ENCODE measurements around the gene ZNF503. TPM values are rescaled to one million over a fixed set of nuclear protein-coding genes. Genes with fewer than 3 reads are reported as not detected.
"Not testable (repeated sequence)": the region's sequence is repeated elsewhere in the genome, so short reads cannot be mapped to it uniquely, and the experiment has no call there.

Gene ZNF503
- polyA plus RNA-seq, 6 donors from 2014 or later = not detected

DNA sequence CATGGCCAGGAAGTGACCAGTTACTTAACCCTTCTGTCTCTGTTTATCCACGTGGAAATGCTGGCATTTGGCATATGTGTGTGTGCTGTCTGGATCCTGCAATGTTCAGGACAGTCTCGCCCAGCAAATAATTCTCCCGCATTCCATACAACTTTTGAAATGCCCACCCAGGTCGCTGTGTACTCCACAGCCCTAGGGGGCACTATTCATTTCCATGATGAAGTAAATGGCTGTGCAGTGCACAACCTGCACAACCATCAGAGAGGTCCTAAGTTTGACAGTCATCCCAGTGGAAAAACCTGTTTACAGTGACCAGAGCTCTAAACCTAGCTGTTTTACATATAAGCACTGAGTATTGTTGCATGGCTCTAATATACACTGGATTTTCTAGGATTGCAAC is 38.1 kb downstream of the ZNF503 start:
- peaks cover 0 to 9% (median 2%) of the 10 kb centered on the region in 7 donors for H3K9me3 Mint-ChIP-seq
- no peak overlapping the region for H3K27ac Mint-ChIP-seq
- no peaks in the 10 kb centered on the region for H3K4me1 Mint-ChIP-seq
- H3K27me3 Mint-ChIP-seq = peaks cover 22 to 40% (median 36%) of the 10 kb centered on the region in 3 donors
- ATAC-seq (ENCODE audit: low read depth in 2 of 2) (no peak), DNase-seq (no peak)
- H3K4me3 Mint-ChIP-seq = peak overlapping the region in 1 of 8 donors; percentile 62
- H3K36me3 Mint-ChIP-seq = no peaks in the 10 kb centered on the region

DNA sequence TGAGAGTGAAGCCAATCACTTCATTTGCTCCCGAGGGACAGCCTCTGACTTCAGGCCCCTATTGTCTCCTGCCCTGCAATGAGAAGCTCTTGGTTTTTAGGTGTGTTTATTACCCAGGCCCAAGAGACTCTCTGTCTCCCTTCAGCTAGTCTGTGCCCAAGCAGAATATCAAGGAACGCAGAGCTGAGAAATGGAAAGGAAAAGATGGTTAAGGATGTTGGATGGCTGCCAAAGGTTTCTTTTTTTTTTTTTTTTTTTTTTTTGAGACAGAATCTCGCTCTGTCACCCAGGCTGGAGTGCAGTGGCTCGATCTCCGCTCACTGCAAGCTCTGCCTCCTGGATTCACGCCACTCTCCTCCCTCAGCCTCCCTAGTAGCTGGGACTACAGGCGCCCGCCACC is 41.7 kb downstream of the ZNF503 start:
- not testable (repeated sequence) for H3K36me3 Mint-ChIP-seq; H3K4me3 Mint-ChIP-seq; DNase-seq; H3K4me1 Mint-ChIP-seq; ATAC-seq (ENCODE audit: low read depth in 2 of 2)
- Mint-ChIP-seq H3K9me3 (peaks cover 0 to 12% (median 4%) of the 10 kb centered on the region in 7 donors), H3K27ac (peak overlapping the region in 1 of 6 donors; percentile 15), H3K27me3 (peaks cover 13 to 36% (median 34%) of the 10 kb centered on the region in 3 donors)

DNA sequence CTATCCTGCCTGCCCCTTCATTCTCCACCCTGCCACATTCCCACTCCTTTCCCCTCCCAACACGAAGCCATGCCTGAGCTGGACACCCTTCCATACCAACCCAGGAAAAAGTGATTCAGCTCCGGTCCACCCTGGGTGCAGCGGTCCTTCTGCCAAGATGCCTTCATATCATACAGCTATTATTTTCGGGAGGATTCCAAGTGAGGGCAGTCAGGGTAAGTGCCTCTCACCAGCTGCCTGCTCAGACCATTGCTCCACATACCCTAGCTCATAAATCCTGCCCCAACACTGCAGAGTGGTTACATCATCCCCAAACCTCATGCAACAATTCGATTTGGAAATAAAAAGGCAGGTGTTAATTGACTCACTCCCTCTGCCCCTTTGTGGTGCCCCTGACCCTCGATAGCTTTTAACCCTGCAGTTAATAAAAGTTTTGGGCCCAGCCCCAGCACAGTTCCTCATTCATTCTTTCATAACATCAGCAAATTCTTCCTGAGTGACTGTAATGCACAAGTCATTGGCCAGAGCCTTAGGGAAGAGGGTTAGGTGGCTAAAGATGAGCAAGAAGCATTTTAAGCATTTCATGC is 42.6 kb downstream of the ZNF503 start:
- Mint-ChIP-seq H3K27me3 (peaks cover 13 to 36% (median 31%) of the 10 kb centered on the region in 3 donors), H3K4me3 (no peak overlapping the region), H3K4me1 (no peaks in the 10 kb centered on the region), H3K27ac (no peak overlapping the region), H3K36me3 (no peaks in the 10 kb centered on the region), H3K9me3 (peaks cover 0 to 12% (median 4%) of the 10 kb centered on the region in 7 donors)
- ATAC-seq (ENCODE audit: low read depth in 2 of 2) (no peak), DNase-seq (no peak)

DNA sequence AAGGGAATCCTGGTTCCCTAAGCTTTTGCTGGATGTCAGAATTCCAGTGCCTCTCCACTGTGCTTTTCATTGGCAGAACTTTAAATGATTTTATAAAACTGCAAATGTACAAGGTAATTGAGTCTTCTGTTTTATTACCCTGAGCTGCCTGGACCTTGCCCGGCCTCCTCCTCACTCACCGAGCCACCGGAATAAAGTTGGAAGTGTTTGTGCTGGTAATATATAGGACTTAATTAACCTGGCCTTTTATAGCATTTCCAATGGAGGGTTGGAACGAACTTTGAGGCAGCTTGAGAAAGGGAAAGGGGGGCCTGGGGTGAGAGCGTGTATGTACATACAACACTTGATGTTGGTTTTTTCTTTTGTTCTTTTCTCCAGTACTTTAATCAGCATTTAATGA is 43.4 kb downstream of the ZNF503 start:
- no peak overlapping the region for H3K4me3 Mint-ChIP-seq
- peaks cover 9 to 32% (median 29%) of the 10 kb centered on the region in 3 donors for H3K27me3 Mint-ChIP-seq
- no peak overlapping the region for H3K27ac Mint-ChIP-seq
- H3K9me3 Mint-ChIP-seq = peaks cover 0 to 12% (median 4%) of the 10 kb centered on the region in 7 donors
- DNase-seq = no peak
- no peaks in the 10 kb centered on the region for H3K36me3 Mint-ChIP-seq
- no peaks in the 10 kb centered on the region for H3K4me1 Mint-ChIP-seq
- no peak for ATAC-seq (ENCODE audit: low read depth in 2 of 2)

DNA sequence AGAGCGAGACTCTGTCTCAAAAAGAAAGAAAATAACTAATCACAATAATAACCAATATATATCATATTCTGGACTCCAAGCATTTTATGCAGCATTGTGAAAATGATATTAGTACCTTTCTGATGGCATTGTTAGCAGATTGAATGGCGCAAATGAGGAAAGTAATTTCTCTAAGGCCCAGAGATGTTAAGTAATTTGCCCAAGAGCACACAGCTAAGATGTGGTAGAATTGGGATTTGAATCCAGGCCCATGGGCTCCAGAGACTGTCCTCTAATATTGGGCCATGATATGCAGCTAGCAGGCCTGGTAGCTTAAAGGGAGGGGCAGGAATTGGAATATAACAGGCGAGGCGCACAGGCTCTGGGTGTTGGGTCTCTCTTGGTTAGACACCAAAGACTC is 44.1 kb downstream of the ZNF503 start:
- Mint-ChIP-seq H3K27ac (no peak overlapping the region), H3K9me3 (peaks cover 0 to 12% (median 4%) of the 10 kb centered on the region in 7 donors), H3K4me3 (no peak overlapping the region), H3K27me3 (peaks cover 9 to 29% (median 25%) of the 10 kb centered on the region in 3 donors), H3K36me3 (no peaks in the 10 kb centered on the region), H3K4me1 (no peaks in the 10 kb centered on the region)
- DNase-seq (no peak), ATAC-seq (ENCODE audit: low read depth in 2 of 2) (no peak)

DNA sequence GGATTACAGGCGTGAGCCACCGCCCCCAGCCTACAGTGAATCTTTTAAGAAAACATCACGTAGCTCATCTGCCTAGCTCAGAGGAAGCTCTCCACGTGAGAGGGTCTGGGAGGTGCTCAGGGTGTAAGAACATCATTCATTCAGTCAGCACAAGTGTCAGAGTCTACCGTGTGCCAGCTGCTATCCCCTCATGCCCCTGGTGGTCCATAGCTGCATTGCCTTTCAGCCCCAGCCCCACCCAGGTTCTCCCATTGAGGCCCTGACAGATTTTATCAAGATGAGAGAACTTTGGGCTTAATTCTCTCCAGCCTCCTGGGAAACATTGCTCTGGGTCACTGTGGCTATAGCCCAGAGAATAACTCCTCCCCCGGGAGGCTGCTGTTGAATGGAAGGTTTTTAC is 45.1 kb downstream of the ZNF503 start:
- no peaks in the 10 kb centered on the region for H3K36me3 Mint-ChIP-seq
- DNase-seq (no peak), ATAC-seq (ENCODE audit: low read depth in 2 of 2) (no peak)
- H3K27me3 Mint-ChIP-seq = peaks cover 9 to 33% (median 25%) of the 10 kb centered on the region in 3 donors
- peaks cover 0 to 12% (median 4%) of the 10 kb centered on the region in 7 donors for H3K9me3 Mint-ChIP-seq
- H3K27ac Mint-ChIP-seq = no peak overlapping the region
- no peaks in the 10 kb centered on the region for H3K4me1 Mint-ChIP-seq
- no peak overlapping the region for H3K4me3 Mint-ChIP-seq

DNA sequence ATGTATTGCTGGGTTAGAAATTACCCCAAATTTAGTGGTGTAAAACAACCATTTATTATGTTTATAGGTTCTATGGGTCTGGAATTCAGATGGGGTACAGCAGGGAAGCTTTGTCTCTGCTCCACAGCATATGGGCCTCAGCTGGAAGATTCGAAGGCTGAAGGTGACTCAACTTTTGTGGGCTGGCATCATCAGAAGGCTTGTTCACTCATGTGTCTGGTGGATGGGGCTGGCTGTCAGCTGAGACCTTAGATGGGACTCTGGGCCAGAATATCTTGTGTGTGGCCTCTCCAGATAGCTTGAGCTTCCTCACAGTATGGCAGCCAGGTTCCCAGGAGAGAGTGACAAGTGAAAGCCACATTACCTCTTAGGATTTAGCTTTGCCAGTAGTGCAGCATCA is 45.9 kb downstream of the ZNF503 start:
- Mint-ChIP-seq H3K9me3 (peaks cover 0 to 12% (median 4%) of the 10 kb centered on the region in 7 donors), H3K27me3 (peaks cover 9 to 37% (median 25%) of the 10 kb centered on the region in 3 donors), H3K4me1 (no peaks in the 10 kb centered on the region), H3K4me3 (peak overlapping the region in 1 of 8 donors; percentile 23), H3K27ac (no peak overlapping the region), H3K36me3 (no peaks in the 10 kb centered on the region)
- DNase-seq (no peak), ATAC-seq (ENCODE audit: low read depth in 2 of 2) (no peak)

DNA sequence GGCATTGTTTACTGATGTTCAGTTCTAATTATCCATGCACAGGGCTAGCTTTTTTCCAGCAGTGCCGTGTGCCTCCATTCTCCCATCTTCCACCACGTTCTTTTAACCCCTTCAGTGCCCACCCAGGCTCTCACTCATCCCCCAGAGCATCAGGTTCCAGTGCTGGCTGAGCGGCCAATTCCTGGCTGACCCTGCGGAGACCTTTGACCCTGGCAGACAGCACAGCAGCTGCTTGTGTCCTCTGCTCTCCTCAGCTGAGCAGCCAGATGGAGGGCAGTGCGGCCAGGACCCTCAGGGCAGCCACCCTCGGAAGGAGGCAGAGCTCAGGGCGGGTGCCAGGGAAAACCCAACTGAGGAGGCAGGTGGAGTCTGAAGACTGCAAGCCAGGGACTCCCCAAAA is 48.4 kb downstream of the ZNF503 start:
- Mint-ChIP-seq H3K9me3 (peaks cover 0 to 12% (median 4%) of the 10 kb centered on the region in 7 donors), H3K4me3 (no peak overlapping the region), H3K27ac (no peak overlapping the region), H3K27me3 (peaks cover 5 to 34% (median 17%) of the 10 kb centered on the region in 3 donors), H3K36me3 (no peaks in the 10 kb centered on the region), H3K4me1 (no peaks in the 10 kb centered on the region)
- ATAC-seq (ENCODE audit: low read depth in 2 of 2) (no peak), DNase-seq (no peak)

DNA sequence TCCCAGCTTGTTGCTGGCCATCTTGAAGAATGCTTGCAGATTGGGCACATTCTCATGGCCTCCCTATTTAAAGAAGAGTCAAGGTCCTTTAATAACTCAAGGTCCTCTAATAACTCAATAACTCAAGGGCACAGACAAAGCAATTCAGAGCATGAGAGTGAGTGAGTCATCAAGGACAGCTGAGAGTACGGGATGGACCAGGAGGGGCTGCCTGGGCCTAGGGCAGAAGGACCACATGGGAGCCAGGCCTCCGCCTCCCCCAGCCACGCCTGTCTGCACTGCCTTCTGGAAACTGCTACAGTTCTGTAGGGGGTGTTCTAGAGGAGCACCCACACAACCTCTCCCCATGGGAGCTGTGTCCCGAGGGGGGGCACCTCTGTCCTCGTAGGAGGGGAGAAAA is 48.9 kb downstream of the ZNF503 start:
- Mint-ChIP-seq H3K36me3 (no peaks in the 10 kb centered on the region), H3K4me1 (no peaks in the 10 kb centered on the region), H3K9me3 (peaks cover 0 to 12% (median 4%) of the 10 kb centered on the region in 7 donors), H3K27me3 (peaks cover 5 to 37% (median 17%) of the 10 kb centered on the region in 3 donors), H3K27ac (no peak overlapping the region), H3K4me3 (no peak overlapping the region)
- ATAC-seq (ENCODE audit: low read depth in 2 of 2) = no peak
- DNase-seq = no peak

DNA sequence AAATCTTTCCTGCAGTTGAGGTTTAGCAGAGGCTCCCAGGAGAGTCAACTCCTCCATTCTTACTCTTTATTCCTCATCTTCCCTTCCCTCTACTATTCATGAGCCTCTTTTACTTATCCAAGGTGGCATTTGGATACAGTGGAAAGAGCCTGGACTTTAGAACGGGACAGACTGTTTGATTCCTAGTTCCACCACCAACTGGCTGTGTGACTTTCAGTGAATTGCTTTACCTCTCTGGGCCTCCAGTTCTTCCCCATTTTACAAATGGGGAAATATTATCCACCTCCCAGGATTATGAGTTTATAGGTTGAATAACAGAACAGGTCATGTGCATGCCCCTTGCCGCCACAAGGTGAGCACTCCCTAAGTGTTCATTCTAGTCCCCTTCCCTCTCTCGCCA is 49.9 kb downstream of the ZNF503 start:
- Mint-ChIP-seq H3K27me3 (peaks cover 4 to 40% (median 17%) of the 10 kb centered on the region in 3 donors), H3K4me1 (no peaks in the 10 kb centered on the region), H3K4me3 (no peak overlapping the region), H3K36me3 (no peaks in the 10 kb centered on the region), H3K9me3 (peaks cover 0 to 12% (median 3%) of the 10 kb centered on the region in 7 donors), H3K27ac (no peak overlapping the region)
- DNase-seq (no peak), ATAC-seq (ENCODE audit: low read depth in 2 of 2) (no peak)

DNA sequence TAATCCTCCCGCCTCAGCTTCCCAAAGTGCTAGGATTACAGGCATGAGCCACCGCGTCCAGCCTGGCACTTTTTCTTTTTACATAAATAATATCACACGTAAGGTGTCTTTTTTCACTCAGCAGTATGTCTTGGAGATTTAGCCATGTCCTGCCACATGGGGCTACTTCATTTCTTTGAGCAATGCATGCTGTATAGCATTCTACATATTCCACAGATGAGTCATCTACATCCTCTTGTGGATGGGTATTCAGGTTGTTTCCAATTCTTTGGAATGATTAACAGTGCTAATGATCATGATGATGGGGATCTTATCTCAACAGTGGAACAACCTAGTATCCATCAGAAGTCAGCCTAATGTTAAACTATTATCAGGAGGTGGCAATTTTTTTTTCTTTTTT is 50.8 kb downstream of the ZNF503 start:
- ATAC-seq (ENCODE audit: low read depth in 2 of 2) (no peak), DNase-seq (no peak)
- H3K27ac Mint-ChIP-seq = no peak overlapping the region
- H3K36me3 Mint-ChIP-seq = no peaks in the 10 kb centered on the region
- H3K27me3 Mint-ChIP-seq = peaks cover 5 to 40% (median 20%) of the 10 kb centered on the region in 3 donors
- no peak overlapping the region for H3K4me3 Mint-ChIP-seq
- peaks cover 0 to 9% (median 0%) of the 10 kb centered on the region in 7 donors for H3K9me3 Mint-ChIP-seq
- H3K4me1 Mint-ChIP-seq = no peaks in the 10 kb centered on the region

Other genes starting within 250 kb of the ZNF503 start
- 100 to 1,000 TPM; 137 to 212 (median 151) TPM for gene VDAC2, start 191.0 kb downstream of the ZNF503 start, polyA plus RNA-seq (ENCODE audit: low read depth in 6 of 6)
- 1 to 10 TPM; 3.1 to 7.0 (median 6.0) TPM for gene COMTD1, start 165.8 kb downstream of the ZNF503 start, polyA plus RNA-seq (ENCODE audit: low read depth in 6 of 6)
- 1 to 10 TPM in 1 of 6 donors, not detected in 5; 2.1 TPM for gene LRMDA, start 29.9 kb upstream of the ZNF503 start, polyA plus RNA-seq (ENCODE audit: low read depth in 6 of 6)

Measured in naive B cell (primary cell).